H9 (cell line): ENCODE data around the gene RXFP2. TPM values are rescaled to one million over a fixed set of nuclear protein-coding genes. Genes with fewer than 3 reads are reported as not detected.

Source experiments
- DNase-seq: peaks from one replicate; pipeline ENCODE4 v3.0.0-alpha.2; 2017
- H2AFZ ChIP-seq: one replicate; pipeline ENCODE4 v1.6.1; 2013; ENCODE audit warnings: mild to moderate bottlenecking, low read length, control low read depth, moderate library complexity
- H2AK5ac ChIP-seq: 2 replicates; pipeline ENCODE4 v1.6.1; 2013; ENCODE audit warnings: low read length, control low read depth, mixed read lengths; ENCODE audit not compliant: insufficient read length
- H2BK120ac ChIP-seq: one replicate; pipeline ENCODE4 v1.6.1; 2013; ENCODE audit warnings: low read depth, mild to moderate bottlenecking, low read length, control low read depth, inconsistent platforms; ENCODE audit not compliant: poor library complexity, severe bottlenecking
- H2BK12ac ChIP-seq: 2 replicates; pipeline ENCODE4 v1.6.1; 2013; ENCODE audit warnings: low read length, control low read depth, mixed read lengths, low read depth; ENCODE audit not compliant: insufficient read length
- H2BK15ac ChIP-seq: 2 replicates; pipeline ENCODE4 v1.6.1; 2013; ENCODE audit warnings: low read depth, low read length, control low read depth
- H2BK20ac ChIP-seq: one replicate; pipeline ENCODE4 v1.6.1; 2013; ENCODE audit warnings: low read depth, mild to moderate bottlenecking, low read length, control low read depth, inconsistent platforms; ENCODE audit not compliant: poor library complexity, severe bottlenecking
- H2BK5ac ChIP-seq: 2 replicates; pipeline ENCODE4 v1.6.1; 2013; ENCODE audit warnings: low read length, control low read depth, mixed read lengths; ENCODE audit not compliant: insufficient read length
- H3K14ac ChIP-seq: 2 replicates; pipeline ENCODE4 v1.6.1; 2013; ENCODE audit warnings: low read length, control low read depth; ENCODE audit not compliant: insufficient read depth
- H3K18ac ChIP-seq: 2 replicates; pipeline ENCODE4 v1.6.1; 2013; ENCODE audit warnings: low read depth, mild to moderate bottlenecking, mixed read lengths, low read length, control low read depth; ENCODE audit not compliant: insufficient read length
- H3K23ac ChIP-seq: 2 replicates; pipeline ENCODE4 v1.6.1; 2013; ENCODE audit warnings: low read length, control low read depth, mixed read lengths, low read depth; ENCODE audit not compliant: insufficient read length
- H3K23me2 ChIP-seq: 2 replicates; pipeline ENCODE4 v1.6.1; 2013; ENCODE audit warnings: low read depth, mild to moderate bottlenecking, mixed read lengths, low read length, control low read depth; ENCODE audit not compliant: insufficient read length, poor library complexity, severe bottlenecking
- H3K27ac ChIP-seq: 2 replicates; pipeline ENCODE4 v1.5.1; 2013; ENCODE audit warnings: low read length, control low read depth, mixed read lengths, low read depth; ENCODE audit not compliant: insufficient read length
- H3K27me3 ChIP-seq: 2 replicates; pipeline ENCODE4 v1.6.1; 2013; ENCODE audit warnings: low read length, control low read depth, inconsistent platforms; ENCODE audit not compliant: insufficient read depth
- H3K4ac ChIP-seq: 2 replicates; pipeline ENCODE4 v1.6.1; 2013; ENCODE audit warnings: low read depth, mild to moderate bottlenecking, control low read depth, inconsistent platforms, low read length, moderate library complexity
- H3K4me1 ChIP-seq: 2 replicates; pipeline ENCODE4 v1.6.1; 2013; ENCODE audit warnings: low read length, control low read depth, inconsistent platforms; ENCODE audit not compliant: insufficient read depth
- H3K4me2 ChIP-seq: 2 replicates; pipeline ENCODE4 v1.6.1; 2013; ENCODE audit warnings: low read length, control low read depth, mixed read lengths; ENCODE audit not compliant: insufficient read length, insufficient read depth
- H3K56ac ChIP-seq: 2 replicates; pipeline ENCODE4 v1.6.1; 2013; ENCODE audit warnings: low read depth, mild to moderate bottlenecking, mixed read lengths, low read length, control low read depth; ENCODE audit not compliant: insufficient read length
- H3K79me1 ChIP-seq: 2 replicates; pipeline ENCODE4 v1.6.1; 2013; ENCODE audit warnings: low read depth, mild to moderate bottlenecking, moderate library complexity, low read length, control low read depth, inconsistent platforms; ENCODE audit not compliant: insufficient read depth, poor library complexity, severe bottlenecking
- H3K79me2 ChIP-seq: 2 replicates; pipeline ENCODE4 v1.6.1; 2013; ENCODE audit warnings: low read length, control low read depth, inconsistent platforms; ENCODE audit not compliant: insufficient read depth
- H3K9ac ChIP-seq: 2 replicates; pipeline ENCODE4 v1.6.1; 2013; ENCODE audit warnings: low read length, control low read depth, mixed read lengths; ENCODE audit not compliant: insufficient read length; ENCODE audit errors: extremely low read depth
- H3K9me3 ChIP-seq: one replicate; pipeline ENCODE4 v1.6.1; 2013; ENCODE audit warnings: low read depth, low read length, inconsistent platforms; ENCODE audit not compliant: control insufficient read depth
- H3T11ph ChIP-seq: one replicate; pipeline ENCODE4 v1.6.1; 2013; ENCODE audit warnings: mild to moderate bottlenecking, low read length, control low read depth, inconsistent platforms
- H4K20me1 ChIP-seq: one replicate; pipeline ENCODE4 v1.6.1; 2013; ENCODE audit not compliant: control insufficient read depth, insufficient read length, insufficient read depth
- H4K5ac ChIP-seq: 2 replicates; pipeline ENCODE4 v1.6.1; 2013; ENCODE audit warnings: low read depth, mild to moderate bottlenecking, mixed read lengths, low read length, control low read depth; ENCODE audit not compliant: insufficient read length
- H4K8ac ChIP-seq: replicated peaks from 2 replicates; pipeline ENCODE4 v1.6.1; 2013; ENCODE audit warnings: low read length, control low read depth, mixed read lengths, low read depth; ENCODE audit not compliant: insufficient read length
- H4K91ac ChIP-seq: 2 replicates; pipeline ENCODE4 v1.6.1; 2013; ENCODE audit warnings: low read depth, mild to moderate bottlenecking, moderate library complexity, mixed read lengths, low read length, control low read depth; ENCODE audit not compliant: insufficient read length
- H3K27ac Mint-ChIP-seq, 3 experiments: 2 replicates in 2 of 3; 3 replicates in 1 of 3; pipeline ENCODE4 v1.8.0; 2020 to 2021; ENCODE audit warnings: mixed read lengths in 3 of 3, mild to moderate bottlenecking in 1 of 3, moderate library complexity in 1 of 3
- H3K27me3 Mint-ChIP-seq: 2 replicates; pipeline ENCODE4 v1.8.0; 2021; ENCODE audit warnings: low read depth, mild to moderate bottlenecking, moderate library complexity, mixed read lengths
- H3K36me3 Mint-ChIP-seq, 3 experiments: 2 replicates in 2 of 3; 3 replicates in 1 of 3; pipeline ENCODE4 v1.8.0; 2020 to 2021; ENCODE audit warnings: low read depth in 3 of 3, mixed read lengths in 3 of 3; ENCODE audit not compliant: insufficient read depth in 1 of 3
- H3K4me1 Mint-ChIP-seq, 2 experiments: 2 replicates each; pipeline ENCODE4 v1.8.0; 2020; ENCODE audit warnings: mixed read lengths in 2 of 2
- H3K4me3 Mint-ChIP-seq, 2 experiments: 2 replicates in 1 of 2; 3 replicates in 1 of 2; pipeline ENCODE4 v1.8.0; 2020 to 2021; ENCODE audit warnings: mild to moderate bottlenecking in 2 of 2, mixed read lengths in 2 of 2, moderate library complexity in 1 of 2
- H3K9me3 Mint-ChIP-seq, 2 experiments: 2 replicates in 1 of 2; 3 replicates in 1 of 2; pipeline ENCODE4 v1.8.0; 2020; ENCODE audit warnings: mild to moderate bottlenecking in 2 of 2, mixed read lengths in 2 of 2, moderate library complexity in 1 of 2
- WGBS: extraction: QIAGEN DNeasy Blood & Tissue Kit; methylation state at CpG from one replicate; pipeline ENCODE4 v1.1.7; 2013; ENCODE audit warnings: missing lambda C conversion rate, low lambda C conversion rate, mixed read lengths; ENCODE audit not compliant: insufficient read length; ENCODE audit errors: extremely low coverage; 5-methylcytosine and 5-hydroxymethylcytosine counted together
- total RNA-seq: library from RNA; stranded (reverse); gene quantifications from 2 replicates; pipeline ENCODE4 v1.2.1, GENCODE V29; 2021
- TF ChIP-seq, protein P1 (sequence below): fragments of 200-600 bp; sonication (generic); conservative IDR thresholded peaks from 3 replicates; pipeline ENCODE4 v1.8.0; 2021; ENCODE audit warnings: antibody characterized with exemption, mild to moderate bottlenecking

Gene RXFP2
- total RNA-seq, 1 experiment from 2014 or later, result not detected

DNA sequence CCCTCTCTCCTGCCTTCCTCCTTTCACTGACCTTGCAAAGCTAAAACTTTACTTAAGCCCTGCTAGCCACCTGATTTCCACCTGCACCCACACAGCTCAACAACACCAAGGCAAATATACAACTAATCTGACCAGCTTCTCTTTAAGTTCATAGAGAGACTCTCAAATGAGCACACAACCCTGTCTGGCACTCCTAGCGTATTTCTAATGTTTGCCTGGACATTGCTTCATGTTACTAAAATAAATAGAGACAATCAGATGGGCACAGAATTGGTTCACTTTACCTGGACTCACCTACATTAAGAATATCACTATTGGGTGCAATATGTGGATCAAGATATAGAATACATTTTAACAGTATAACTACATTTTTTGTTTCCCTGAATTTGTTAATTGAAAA is 33.2 kb upstream of the RXFP2 start:
- TF ChIP-seq, protein P1, sequence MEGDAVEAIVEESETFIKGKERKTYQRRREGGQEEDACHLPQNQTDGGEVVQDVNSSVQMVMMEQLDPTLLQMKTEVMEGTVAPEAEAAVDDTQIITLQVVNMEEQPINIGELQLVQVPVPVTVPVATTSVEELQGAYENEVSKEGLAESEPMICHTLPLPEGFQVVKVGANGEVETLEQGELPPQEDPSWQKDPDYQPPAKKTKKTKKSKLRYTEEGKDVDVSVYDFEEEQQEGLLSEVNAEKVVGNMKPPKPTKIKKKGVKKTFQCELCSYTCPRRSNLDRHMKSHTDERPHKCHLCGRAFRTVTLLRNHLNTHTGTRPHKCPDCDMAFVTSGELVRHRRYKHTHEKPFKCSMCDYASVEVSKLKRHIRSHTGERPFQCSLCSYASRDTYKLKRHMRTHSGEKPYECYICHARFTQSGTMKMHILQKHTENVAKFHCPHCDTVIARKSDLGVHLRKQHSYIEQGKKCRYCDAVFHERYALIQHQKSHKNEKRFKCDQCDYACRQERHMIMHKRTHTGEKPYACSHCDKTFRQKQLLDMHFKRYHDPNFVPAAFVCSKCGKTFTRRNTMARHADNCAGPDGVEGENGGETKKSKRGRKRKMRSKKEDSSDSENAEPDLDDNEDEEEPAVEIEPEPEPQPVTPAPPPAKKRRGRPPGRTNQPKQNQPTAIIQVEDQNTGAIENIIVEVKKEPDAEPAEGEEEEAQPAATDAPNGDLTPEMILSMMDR, result no peak
- H3K4me3 Mint-ChIP-seq, result no peak overlapping the region

More for the DNA sequence above, 33.2 kb upstream of the RXFP2 start:
- H3K9ac ChIP-seq, result no peak overlapping the region
- H3K4me1 ChIP-seq, result no peaks in the 10 kb centered on the region
- H2AFZ ChIP-seq, result no peak overlapping the region
- H3K4me2 ChIP-seq, result no peak overlapping the region
- no peaks in the 10 kb centered on the region for H3K23me2 ChIP-seq
- no peaks in the 10 kb centered on the region; a peak in 2 of 5 replicates for H3K9me3 Mint-ChIP-seq
- H3K79me2 ChIP-seq, result no peaks in the 10 kb centered on the region
- no peak overlapping the region for H2BK20ac ChIP-seq
- H2BK120ac ChIP-seq, result no peak overlapping the region
- H3K79me1 ChIP-seq, result no peaks in the 10 kb centered on the region
- H3K27ac Mint-ChIP-seq, result no peak overlapping the region
- peaks cover 0 to 3% (median 0%) of the 10 kb centered on the region in 3 experiments; a peak in 2 of 7 replicates for H3K36me3 Mint-ChIP-seq
- no peak overlapping the region for H3K4ac ChIP-seq
- no peak overlapping the region for H2BK15ac ChIP-seq
- no peak overlapping the region for H2BK5ac ChIP-seq
- H3T11ph ChIP-seq, result no peak overlapping the region
- no peak overlapping the region for H2AK5ac ChIP-seq
- no peak for DNase-seq
- no peak overlapping the region for H4K8ac ChIP-seq
- H3K4me1 Mint-ChIP-seq, result peaks cover 17 to 18% of the 10 kb centered on the region in 2 experiments
- H4K91ac ChIP-seq, result no peak overlapping the region
- H3K23ac ChIP-seq, result no peak overlapping the region
- no CpG with 5 or more reads among the region's 1 CpG for WGBS
- H3K14ac ChIP-seq, result no peak overlapping the region
- H3K27me3 ChIP-seq, result no peaks in the 10 kb centered on the region
- no peak overlapping the region for H2BK12ac ChIP-seq
- H4K20me1 ChIP-seq, result no peaks in the 10 kb centered on the region
- H4K5ac ChIP-seq, result no peak overlapping the region
- no peak overlapping the region for H3K18ac ChIP-seq
- H3K27me3 Mint-ChIP-seq, result no peaks in the 10 kb centered on the region
- no peaks in the 10 kb centered on the region for H3K9me3 ChIP-seq
- H3K27ac ChIP-seq, result no peak overlapping the region
- no peak overlapping the region for H3K56ac ChIP-seq
